ENCODE results near the gene RPRD1B.

The RPRD1B gene

DNA sequence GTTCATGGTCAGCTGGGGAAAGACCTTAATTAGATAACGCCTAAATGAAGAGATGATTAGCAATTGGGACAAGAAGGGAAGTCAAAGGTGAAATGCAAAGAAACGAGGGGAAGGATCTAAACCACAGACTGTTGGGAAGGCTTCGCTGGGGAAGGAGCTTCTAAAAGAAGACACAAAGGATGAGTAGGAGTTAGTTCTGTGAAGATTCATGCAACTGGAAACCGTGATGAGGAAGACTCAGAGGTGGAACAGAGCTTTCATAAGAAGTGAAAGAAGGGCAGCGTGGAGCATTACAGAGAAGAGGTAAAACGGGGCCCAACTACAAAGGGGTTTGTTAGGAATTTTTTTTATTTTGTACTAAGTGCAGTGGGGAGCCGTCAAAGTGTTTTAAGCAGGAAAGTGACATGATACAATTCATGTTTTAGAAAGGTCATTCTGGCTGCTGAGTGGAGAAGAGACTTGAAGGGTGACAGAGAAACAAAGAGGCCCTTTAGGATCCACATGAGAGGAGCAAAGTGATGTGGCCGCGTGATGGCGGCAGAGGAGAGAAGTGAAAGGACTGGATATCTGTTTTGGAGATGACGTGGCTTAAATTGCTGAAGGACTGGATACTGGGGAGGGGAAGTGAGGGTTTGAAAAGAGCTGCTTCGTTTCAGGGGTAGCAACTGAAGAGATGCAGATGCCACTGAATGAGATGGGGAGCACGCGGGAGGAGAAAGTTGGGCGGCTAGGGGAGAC lies 33.9 kb upstream of the RPRD1B start:
- CTCF ChIA-PET: interaction anchor here (1.1 to 10.0 kb wide), 5 partner anchors 8 to 435 kb away, joined by 3 to 92 read pairs (median 7); no protein-coding TSS in a partner anchor
- TF ChIP-seq, protein P1, sequence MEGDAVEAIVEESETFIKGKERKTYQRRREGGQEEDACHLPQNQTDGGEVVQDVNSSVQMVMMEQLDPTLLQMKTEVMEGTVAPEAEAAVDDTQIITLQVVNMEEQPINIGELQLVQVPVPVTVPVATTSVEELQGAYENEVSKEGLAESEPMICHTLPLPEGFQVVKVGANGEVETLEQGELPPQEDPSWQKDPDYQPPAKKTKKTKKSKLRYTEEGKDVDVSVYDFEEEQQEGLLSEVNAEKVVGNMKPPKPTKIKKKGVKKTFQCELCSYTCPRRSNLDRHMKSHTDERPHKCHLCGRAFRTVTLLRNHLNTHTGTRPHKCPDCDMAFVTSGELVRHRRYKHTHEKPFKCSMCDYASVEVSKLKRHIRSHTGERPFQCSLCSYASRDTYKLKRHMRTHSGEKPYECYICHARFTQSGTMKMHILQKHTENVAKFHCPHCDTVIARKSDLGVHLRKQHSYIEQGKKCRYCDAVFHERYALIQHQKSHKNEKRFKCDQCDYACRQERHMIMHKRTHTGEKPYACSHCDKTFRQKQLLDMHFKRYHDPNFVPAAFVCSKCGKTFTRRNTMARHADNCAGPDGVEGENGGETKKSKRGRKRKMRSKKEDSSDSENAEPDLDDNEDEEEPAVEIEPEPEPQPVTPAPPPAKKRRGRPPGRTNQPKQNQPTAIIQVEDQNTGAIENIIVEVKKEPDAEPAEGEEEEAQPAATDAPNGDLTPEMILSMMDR (IDR thresholded peaks at IDR 0.05; ENCODE audit: insufficient read depth, low read length, missing control alignments): no peak
- H3K4me3 ChIP-seq (ENCODE audit: low read depth, low read length): no peak overlapping the region
- POLR2A ChIA-PET: no interaction called here
- DNase-seq (ENCODE audit: low read depth, low spot score): no peak

DNA sequence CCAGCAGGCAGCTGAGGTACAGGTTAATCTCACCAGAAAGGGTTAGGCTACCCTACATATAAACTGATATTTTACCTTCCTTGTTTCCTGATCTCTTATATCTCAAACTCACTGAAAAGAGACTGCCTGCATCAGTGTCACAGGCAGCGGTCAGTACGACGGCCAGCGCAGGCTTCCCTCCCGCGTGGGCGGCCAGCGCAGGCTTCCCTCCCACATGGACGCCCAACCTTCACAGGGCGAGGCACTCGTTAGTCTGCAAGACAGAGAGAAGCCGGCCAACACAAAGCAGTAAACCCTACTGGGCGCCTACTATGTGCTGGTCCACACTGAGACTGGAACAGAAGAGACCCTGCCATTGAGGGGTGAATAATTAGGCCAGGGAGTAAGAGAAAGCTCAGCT lies 33.3 kb upstream of the RPRD1B start:
- DNase-seq (ENCODE audit: low read depth, low spot score): no peak
- no peak overlapping the region for H3K4me3 ChIP-seq (ENCODE audit: low read depth, low read length)
- ChIA-PET CTCF (interaction anchor here (1.2 kb wide), 1 partner anchor 221 kb away, joined by 4 read pairs; no protein-coding TSS in a partner anchor), POLR2A (no interaction called here)
- TF ChIP-seq, protein P1 (IDR thresholded peaks at IDR 0.05; ENCODE audit: insufficient read depth, low read length, missing control alignments): no peak

DNA sequence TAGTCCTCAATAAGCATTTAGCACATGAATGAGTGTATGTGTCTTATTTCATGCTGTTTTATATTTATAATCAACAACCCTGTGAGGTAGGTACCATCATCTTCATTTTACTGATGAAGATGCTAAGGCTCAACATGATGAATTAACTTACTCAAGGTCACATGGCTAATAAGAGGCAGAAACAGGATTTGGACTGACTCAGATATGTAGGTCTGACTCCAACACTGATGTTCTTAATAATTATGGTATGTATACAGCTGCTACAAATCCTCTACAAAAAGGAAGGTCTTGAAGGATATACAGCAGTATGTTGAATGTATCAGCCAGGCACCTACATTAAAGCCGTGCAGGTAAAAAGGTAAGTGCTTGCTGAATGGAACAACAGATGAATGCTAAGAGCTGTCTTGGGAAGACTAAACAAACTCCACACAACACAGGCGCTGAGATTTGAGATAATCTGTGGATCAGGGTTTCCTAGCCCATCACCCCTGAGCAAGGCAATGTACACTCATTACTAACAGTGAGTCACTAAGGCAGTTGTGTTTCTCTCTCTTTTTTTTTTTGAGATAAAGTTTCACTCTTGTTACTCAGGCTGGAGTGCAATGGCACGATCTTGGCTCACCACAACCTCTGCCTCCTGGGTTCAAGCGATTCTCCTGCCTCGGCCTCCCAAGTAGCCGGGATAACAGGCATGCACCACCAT lies 32.2 kb upstream of the RPRD1B start:
- POLR2A ChIA-PET: no interaction called here
- H3K4me3 ChIP-seq (ENCODE audit: low read depth, low read length): no peak overlapping the region
- CTCF ChIA-PET: interaction anchor here (0.7 to 1.2 kb wide), 3 partner anchors 9 to 220 kb away, joined by 4 read pairs; no protein-coding TSS in a partner anchor
- DNase-seq (ENCODE audit: low read depth, low spot score): no peak
- TF ChIP-seq, protein P1 (IDR thresholded peaks at IDR 0.05; ENCODE audit: insufficient read depth, low read length, missing control alignments): no peak

DNA sequence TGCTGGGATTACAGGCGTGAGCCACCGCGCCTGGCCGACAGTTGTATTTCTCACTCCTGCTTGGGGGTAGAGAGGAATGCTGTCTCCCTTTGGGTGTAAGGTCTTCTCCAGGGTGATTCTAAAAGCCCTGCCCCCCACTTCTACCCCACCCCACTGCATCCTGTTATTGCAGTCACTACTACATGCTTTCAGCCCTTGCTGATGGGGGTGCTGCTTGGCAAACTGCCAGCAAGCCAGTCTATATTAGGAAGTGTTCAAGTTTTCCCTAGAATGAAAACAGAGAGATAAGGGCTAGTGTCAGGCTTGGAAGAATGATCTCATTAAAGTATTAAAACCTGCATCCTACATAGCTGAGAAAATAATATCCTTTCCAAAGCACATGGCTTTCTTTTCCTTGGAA lies 31.6 kb upstream of the RPRD1B start:
- ChIA-PET CTCF (interaction anchor here (0.7 to 1.0 kb wide), 2 partner anchors 9 to 219 kb away, joined by 4 read pairs; no protein-coding TSS in a partner anchor), POLR2A (no interaction called here)
- TF ChIP-seq, protein P1 (IDR thresholded peaks at IDR 0.05; ENCODE audit: insufficient read depth, low read length, missing control alignments): no peak
- H3K4me3 ChIP-seq (ENCODE audit: low read depth, low read length): no peak overlapping the region
- no peak for DNase-seq (ENCODE audit: low read depth, low spot score)

DNA sequence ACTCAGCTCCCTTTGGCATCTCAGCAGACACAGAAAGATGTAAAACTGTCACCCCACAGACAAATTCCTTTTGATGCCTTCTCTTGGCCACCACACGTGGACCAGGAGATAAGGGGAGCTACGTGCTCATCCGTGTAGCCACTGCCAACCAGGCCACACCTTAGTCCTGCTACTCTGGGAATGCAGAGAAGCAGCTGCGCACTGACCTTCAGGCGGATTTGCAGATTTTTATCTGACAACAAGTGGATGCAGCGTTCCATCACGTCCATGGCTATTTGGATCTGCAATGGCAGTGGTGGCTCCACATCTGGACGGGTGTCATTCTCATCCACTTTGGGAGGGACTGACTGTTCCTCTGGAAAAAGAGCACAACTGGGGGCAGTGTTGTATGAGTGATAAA lies 31.1 kb upstream of the RPRD1B start:
- CTCF ChIA-PET: no interaction called here
- DNase-seq (ENCODE audit: low read depth, low spot score): no peak
- TF ChIP-seq, protein P1 (IDR thresholded peaks at IDR 0.05; ENCODE audit: insufficient read depth, low read length, missing control alignments): no peak
- H3K4me3 ChIP-seq (ENCODE audit: low read depth, low read length): no peak overlapping the region
- POLR2A ChIA-PET: no interaction called here

DNA sequence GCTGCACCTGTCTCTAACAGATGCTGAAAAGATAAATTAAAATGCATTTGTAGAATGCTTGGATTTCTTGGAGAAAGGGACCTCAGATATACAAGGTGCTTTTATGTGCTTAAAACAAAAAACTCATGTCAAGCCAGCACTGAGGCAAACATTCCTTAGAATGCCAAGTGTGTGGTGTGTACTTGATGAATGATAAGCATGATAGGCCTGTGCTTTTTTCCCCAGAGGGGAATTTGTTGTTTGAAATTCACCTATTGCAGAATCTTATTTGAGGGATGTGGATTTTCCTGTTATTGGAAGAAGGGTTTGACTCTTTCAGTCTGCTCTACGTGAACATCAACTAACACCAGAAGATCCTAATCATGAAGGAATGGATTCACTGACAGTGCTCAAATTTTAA lies 29.1 kb upstream of the RPRD1B start:
- DNase-seq (ENCODE audit: low read depth, low spot score): no peak
- TF ChIP-seq, protein P1 (IDR thresholded peaks at IDR 0.05; ENCODE audit: insufficient read depth, low read length, missing control alignments): no peak
- CTCF ChIA-PET: interaction anchor here (1.7 to 2.8 kb wide), 2 partner anchors 12 to 15 kb away, joined by 4 to 14 read pairs; no protein-coding TSS in a partner anchor
- no peak overlapping the region for H3K4me3 ChIP-seq (ENCODE audit: low read depth, low read length)
- POLR2A ChIA-PET: no interaction called here
